ENCODE data around the gene CCDC150.
A peak's percentile ranks its signal among the peaks of the same experiment; 100 is the strongest.
"Not testable (repeated sequence)": the region's sequence is repeated elsewhere in the genome, so short reads cannot be mapped to it uniquely, and the experiment has no call there.

CCDC150 gene

GRCh38 chr2:196638765-196639164 is 750 bp upstream of the CCDC150 start:
- DNase-seq, result no peak

- no peak for DNase-seq
Observed at GRCh38 chr2:196640031-196640548, 575 bp downstream of the CCDC150 start.

GRCh38 chr2:196649202-196649601 is 9.7 kb downstream of the CCDC150 start:
- DNase-seq, result no peak

GRCh38 chr2:196651387-196652094 is 12.0 kb downstream of the CCDC150 start:
- DNase-seq, result no peak

GRCh38 chr2:196652869-196653268 is 13.4 kb downstream of the CCDC150 start:
- DNase-seq, result no peak

- DNase-seq, result no peak
Observed at GRCh38 chr2:196653843-196654242, 14.3 kb downstream of the CCDC150 start.

GRCh38 chr2:196655761-196656160 is 16.2 kb downstream of the CCDC150 start:
- DNase-seq, result no peak

GRCh38 chr2:196657333-196657732 is 17.8 kb downstream of the CCDC150 start:
- no peak for DNase-seq

- no peak for DNase-seq
Observed at GRCh38 chr2:196659844-196660243, 20.3 kb downstream of the CCDC150 start.

GRCh38 chr2:196660244-196660643 is 20.7 kb downstream of the CCDC150 start:
- no peak for DNase-seq

GRCh38 chr2:196670342-196670741 is 30.8 kb downstream of the CCDC150 start:
- no peak for DNase-seq

GRCh38 chr2:196675963-196676362 is 36.4 kb downstream of the CCDC150 start:
- DNase-seq, result no peak

GRCh38 chr2:196677404-196677803 is 37.9 kb downstream of the CCDC150 start:
- DNase-seq, result no peak

- no peak for DNase-seq
Observed at GRCh38 chr2:196679368-196679767, 39.9 kb downstream of the CCDC150 start.

- no peak for DNase-seq
Observed at GRCh38 chr2:196681510-196681909, 42.0 kb downstream of the CCDC150 start.

GRCh38 chr2:196685792-196686191 is 46.3 kb downstream of the CCDC150 start:
- peak; percentile 4 for DNase-seq

- not testable (repeated sequence) for DNase-seq
Observed at GRCh38 chr2:196686737-196687136, 47.2 kb downstream of the CCDC150 start.

- no peak for DNase-seq
Observed at GRCh38 chr2:196696423-196697079, 57.0 kb downstream of the CCDC150 start.

- DNase-seq, result peak; percentile 15
Observed at GRCh38 chr2:196697825-196698224, 58.3 kb downstream of the CCDC150 start.

- no peak for DNase-seq
Observed at GRCh38 chr2:196702641-196703040, 63.1 kb downstream of the CCDC150 start.

- no peak for DNase-seq
Observed at GRCh38 chr2:196703695-196704094, 64.2 kb downstream of the CCDC150 start.

GRCh38 chr2:196710056-196710455 is 70.5 kb downstream of the CCDC150 start:
- DNase-seq, result not testable (repeated sequence)

- DNase-seq, result no peak
Observed at GRCh38 chr2:196711625-196712024, 72.1 kb downstream of the CCDC150 start.

GRCh38 chr2:196712867-196713266 is 73.4 kb downstream of the CCDC150 start:
- no peak for DNase-seq
